B cell (primary cell): ENCODE data around the gene PDE3A. TPM values are rescaled to one million over a fixed set of nuclear protein-coding genes. Genes with fewer than 3 reads are reported as not detected.

Experiments
- ATAC-seq: fragments of 200-7000 bp; cut with Tn5 transposase; one replicate; pipeline ENCODE4 v1.10.0; 2021; ENCODE audit warnings: low read depth, mild to moderate bottlenecking, moderate number of reproducible peaks, moderate library complexity
- CTCF ChIA-PET: fragments of 350-600 bp; sonication (Branson Sonifier 250); formaldehyde crosslinking; loops from one replicate; lab custom pipeline; 2021; ENCODE audit warnings: antibody characterized with exemption, inconsistent platforms; lab: Charles Lee
- POLR2A ChIA-PET: fragments of 350-600 bp; sonication (Branson Sonifier 250); formaldehyde crosslinking; loops from one replicate; lab custom pipeline; 2021; ENCODE audit warnings: antibody characterized with exemption; lab: Charles Lee
- DNase-seq: peaks from one replicate; pipeline ENCODE4 v3.0.0; 2013
- H2AFZ ChIP-seq: 2 replicates; pipeline ENCODE4 v1.6.1; 2012; ENCODE audit warnings: mild to moderate bottlenecking, low read depth, low read length; ENCODE audit not compliant: insufficient read depth, poor library complexity, severe bottlenecking
- H3K27ac ChIP-seq, 2 donors: 1 replicate in 1 of 2; 2 replicates in 1 of 2; pipeline ENCODE4 v1.5.1; 2012 to 2013; ENCODE audit warnings: low read length in 2 of 2, mild to moderate bottlenecking in 2 of 2, moderate library complexity in 1 of 2
- H3K27me3 ChIP-seq, 4 experiments: fragments of 200-600 bp in 1 of 4; sonication (generic) in 1 of 4; replicated peaks in 1 of 4; 1 replicate in 2 of 4; 2 replicates in 2 of 4; pipeline versions ENCODE4 v1.6.1 to v1.7.0; 2013 to 2016; ENCODE audit warnings: low read length in 3 of 4, mild to moderate bottlenecking in 2 of 4, mixed read lengths in 1 of 4, moderate library complexity in 1 of 4; ENCODE audit not compliant: insufficient read depth in 4 of 4, control insufficient read depth in 3 of 4; ENCODE audit errors: control extremely low read depth in 1 of 4
- H3K36me3 ChIP-seq, 2 experiments: replicated peaks in 1 of 2; 1 replicate in 1 of 2; 2 replicates in 1 of 2; pipeline versions ENCODE4 v1.6.1 to v1.7.1; 2013; ENCODE audit warnings: low read length in 1 of 2; ENCODE audit not compliant: insufficient read depth in 2 of 2, control insufficient read depth in 1 of 2; ENCODE audit errors: control extremely low read depth in 1 of 2, extremely low read depth in 1 of 2
- H3K4me1 ChIP-seq, 2 donors: fragments of 200-600 bp in 1 of 2; sonication (generic) in 1 of 2; 1 replicate in 1 of 2; 2 replicates in 1 of 2; pipeline versions ENCODE4 v1.5.1 to v1.6.1; 2013 to 2017; ENCODE audit warnings: low read length in 2 of 2; ENCODE audit not compliant: control insufficient read depth in 2 of 2, insufficient read depth in 2 of 2
- H3K4me2 ChIP-seq: replicated peaks from 2 replicates; pipeline ENCODE3; 2012; ENCODE audit warnings: mild to moderate bottlenecking, low read depth, low read length; ENCODE audit not compliant: poor library complexity, severe bottlenecking
- H3K4me3 ChIP-seq, 5 experiments: fragments of 200-600 bp in 1 of 5; sonication (generic) in 1 of 5; 1 replicate in 3 of 5; 2 replicates in 2 of 5; pipeline versions ENCODE4 v1.5.1 to v1.7.0; 2011 to 2016; ENCODE audit warnings: low read length in 4 of 5, mild to moderate bottlenecking in 4 of 5, low read depth in 2 of 5, control low read depth in 1 of 5, moderate library complexity in 1 of 5; ENCODE audit not compliant: insufficient read depth in 1 of 5; ENCODE audit errors: control extremely low read depth in 1 of 5, extremely low read depth in 1 of 5
- H3K79me2 ChIP-seq: fragments of 200-600 bp; sonication (generic); one replicate; pipeline ENCODE4 v1.6.0; 2016; ENCODE audit warnings: low read length; ENCODE audit not compliant: control insufficient read depth, insufficient read depth
- H3K9ac ChIP-seq: fragments of 200-600 bp; sonication (generic); 2 replicates; pipeline ENCODE4 v1.6.1; 2017; ENCODE audit warnings: mild to moderate bottlenecking, low read length, moderate library complexity
- H3K9me3 ChIP-seq, 3 donors: one replicate each; pipeline versions ENCODE4 v1.6.1 to v1.7.1; 2013; ENCODE audit warnings: low read length in 2 of 3; ENCODE audit not compliant: control insufficient read depth in 2 of 3, insufficient read depth in 1 of 3; ENCODE audit errors: control extremely low read depth in 1 of 3
- H4K20me1 ChIP-seq: 2 replicates; pipeline ENCODE4 v1.6.0; 2012; ENCODE audit warnings: mild to moderate bottlenecking, low read length; ENCODE audit not compliant: insufficient read depth, control insufficient read depth, poor library complexity, severe bottlenecking
- H3K27ac Mint-ChIP-seq: one replicate; pipeline ENCODE4 v1.8.0; 2021; ENCODE audit warnings: mixed read lengths
- H3K27me3 Mint-ChIP-seq: one replicate; pipeline ENCODE4 v1.8.0; 2021; ENCODE audit warnings: mixed read lengths
- H3K4me1 Mint-ChIP-seq: one replicate; pipeline ENCODE4 v1.8.0; 2021; ENCODE audit warnings: mixed read lengths
- H3K4me3 Mint-ChIP-seq: one replicate; pipeline ENCODE4 v1.8.0; 2021; ENCODE audit warnings: mixed read lengths
- H3K9me3 Mint-ChIP-seq: one replicate; pipeline ENCODE4 v1.8.0; 2022; ENCODE audit warnings: mixed read lengths; ENCODE audit not compliant: insufficient read depth
- EZH2 ChIP-seq: IDR thresholded peaks from 2 replicates; pipeline ENCODE4 v1.6.1; 2012; ENCODE audit warnings: borderline replicate concordance, low read depth, mild to moderate bottlenecking, moderate library complexity, low read length; ENCODE audit not compliant: insufficient read depth, poor library complexity, severe bottlenecking
- WGBS: methylation state at CpG from one replicate; pipeline ENCODE4 v1.1.5; 2013; ENCODE audit warnings: missing lambda C conversion rate; ENCODE audit not compliant: insufficient coverage; 5-methylcytosine and 5-hydroxymethylcytosine counted together
- intact Hi-C: fragments of 100-400 bp; cut with micrococcal nuclease; formaldehyde crosslinking; loops from one replicate; pipeline ENCODE4 v1.10.0; 2022
- polyA plus RNA-seq: library from polyadenylated mRNA; depleted of rRNA; stranded (reverse); fragments of >200 nt; gene quantifications from 2 replicates; pipeline ENCODE4 v1.2.3, GENCODE V29; 2012
- total RNA-seq, 2 donors: library from RNA; stranded (reverse); fragments of 120-200 nt in 1 of 2; gene quantifications; 1 replicate in 1 of 2; 2 replicates in 1 of 2; pipeline versions ENCODE4 v1.2.3 to v1.2.4, GENCODE V29; 2013 to 2022
- TF ChIP-seq, protein P1 (sequence below): fragments of 200-600 bp; IDR thresholded peaks from one replicate; pipeline ENCODE4 v1.8.0; 2022; ENCODE audit warnings: antibody characterized with exemption, mild to moderate bottlenecking

The PDE3A gene
- total and polyA plus RNA-seq, 2 donors (not counting 1 experiment from before 2014, with no cell fraction given) = not detected

GRCh38 chr12:20616093-20616492 is 247.8 kb downstream of the PDE3A start:
- intact Hi-C loops = no loop called here
- Histone ChIP-seq H3K4me2 (no peak overlapping the region), H3K9me3 (peaks cover 0 to 6% (median 2%) of the 10 kb centered on the region in 3 donors), H4K20me1 (no peaks in the 10 kb centered on the region), H2AFZ (no peak overlapping the region), H3K36me3 (no peaks in the 10 kb centered on the region), H3K79me2 (no peaks in the 10 kb centered on the region), H3K4me3 (no peak overlapping the region), H3K4me1 (no peaks in the 10 kb centered on the region), H3K9ac (no peak overlapping the region), H3K27me3 (no peaks in the 10 kb centered on the region), H3K27ac (no peak overlapping the region)
- H3K9me3 Mint-ChIP-seq = no peaks in the 10 kb centered on the region
- no peak for TF ChIP-seq EZH2
- TF ChIP-seq, protein P1, sequence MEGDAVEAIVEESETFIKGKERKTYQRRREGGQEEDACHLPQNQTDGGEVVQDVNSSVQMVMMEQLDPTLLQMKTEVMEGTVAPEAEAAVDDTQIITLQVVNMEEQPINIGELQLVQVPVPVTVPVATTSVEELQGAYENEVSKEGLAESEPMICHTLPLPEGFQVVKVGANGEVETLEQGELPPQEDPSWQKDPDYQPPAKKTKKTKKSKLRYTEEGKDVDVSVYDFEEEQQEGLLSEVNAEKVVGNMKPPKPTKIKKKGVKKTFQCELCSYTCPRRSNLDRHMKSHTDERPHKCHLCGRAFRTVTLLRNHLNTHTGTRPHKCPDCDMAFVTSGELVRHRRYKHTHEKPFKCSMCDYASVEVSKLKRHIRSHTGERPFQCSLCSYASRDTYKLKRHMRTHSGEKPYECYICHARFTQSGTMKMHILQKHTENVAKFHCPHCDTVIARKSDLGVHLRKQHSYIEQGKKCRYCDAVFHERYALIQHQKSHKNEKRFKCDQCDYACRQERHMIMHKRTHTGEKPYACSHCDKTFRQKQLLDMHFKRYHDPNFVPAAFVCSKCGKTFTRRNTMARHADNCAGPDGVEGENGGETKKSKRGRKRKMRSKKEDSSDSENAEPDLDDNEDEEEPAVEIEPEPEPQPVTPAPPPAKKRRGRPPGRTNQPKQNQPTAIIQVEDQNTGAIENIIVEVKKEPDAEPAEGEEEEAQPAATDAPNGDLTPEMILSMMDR = no peak
- no peaks in the 10 kb centered on the region for H3K4me1 Mint-ChIP-seq
- H3K27me3 Mint-ChIP-seq = no peaks in the 10 kb centered on the region
- POLR2A ChIA-PET = no interaction called here
- no peak for DNase-seq
- no peak for ATAC-seq
- 87% methylated on average over 3 of the region's 6 CpGs for WGBS
- no peak overlapping the region for H3K4me3 Mint-ChIP-seq
- CTCF ChIA-PET = interaction anchor here (0.7 kb wide), 1 partner anchor 10 kb away, joined by 3 read pairs; no protein-coding TSS in a partner anchor
- H3K27ac Mint-ChIP-seq = no peak overlapping the region

DNA sequence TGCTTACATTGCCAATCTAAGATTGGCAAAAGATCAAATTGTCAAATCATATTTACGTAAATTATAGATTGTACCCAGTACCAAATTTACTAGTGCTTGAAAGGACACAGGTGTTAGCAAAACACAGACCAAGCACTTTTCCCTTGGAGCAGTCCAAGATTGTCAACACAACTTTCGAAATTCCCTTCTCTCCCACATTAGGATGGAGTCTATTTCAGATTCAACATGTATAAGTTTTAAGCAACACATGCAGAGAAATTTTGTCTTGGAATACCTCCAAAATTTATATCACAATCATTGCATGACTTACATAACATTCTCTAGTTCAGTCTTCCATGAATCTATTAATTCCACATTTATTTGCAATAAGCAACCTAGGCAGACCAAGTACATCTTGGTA is 251.9 kb downstream of the PDE3A start:
- Mint-ChIP-seq H3K27ac (no peak overlapping the region), H3K9me3 (no peaks in the 10 kb centered on the region), H3K27me3 (no peaks in the 10 kb centered on the region), H3K4me1 (no peaks in the 10 kb centered on the region), H3K4me3 (no peak overlapping the region)
- CTCF ChIA-PET = no interaction called here
- 100% methylated on average over 1 of the region's 2 CpGs for WGBS
- H3K4me2 ChIP-seq = no peak overlapping the region
- TF ChIP-seq EZH2 = no peak
- TF ChIP-seq, protein P1 = no peak
- H3K27ac ChIP-seq = no peak overlapping the region
- no peaks in the 10 kb centered on the region for H3K27me3 ChIP-seq
- no peaks in the 10 kb centered on the region for H3K4me1 ChIP-seq
- intact Hi-C loops = no loop called here
- H3K36me3 ChIP-seq = no peaks in the 10 kb centered on the region
- no peaks in the 10 kb centered on the region for H3K79me2 ChIP-seq
- no peaks in the 10 kb centered on the region for H4K20me1 ChIP-seq
- POLR2A ChIA-PET = no interaction called here
- no peak overlapping the region for H2AFZ ChIP-seq
- ATAC-seq (no peak), DNase-seq (no peak)
- H3K4me3 ChIP-seq = no peak overlapping the region
- peaks cover 0 to 6% (median 2%) of the 10 kb centered on the region in 3 donors for H3K9me3 ChIP-seq
- no peak overlapping the region for H3K9ac ChIP-seq
